SK-N-SH treated with all-trans-retinoic acid at 6 μM for 48 hours (cell line): ENCODE measurements around the gene NKD1.

Experiments
- ATAC-seq: fragments of 200-7000 bp; cut with Tn5 transposase; 3 replicates; pipeline ENCODE4 v1.9.1; 2020; ENCODE audit warnings: mild to moderate bottlenecking, moderate library complexity
- ARNTL ChIP-seq: fragments of 450-650 bp; formaldehyde crosslinking; IDR thresholded peaks from 2 replicates; pipeline ENCODE4 v1.5.0; 2020; ENCODE audit warnings: low read depth, mild to moderate bottlenecking, moderate library complexity, borderline replicate concordance
- BACH2 ChIP-seq: fragments of 250-450 bp; sonication (Bioruptor Pico); IDR thresholded peaks from 2 replicates; pipeline ENCODE4 v1.9.0; 2021; ENCODE audit warnings: mild to moderate bottlenecking, borderline replicate concordance
- CREB5 ChIP-seq: fragments of 250-450 bp; sonication (Bioruptor Pico); IDR thresholded peaks from 2 replicates; pipeline ENCODE4 v1.5.1; 2020; ENCODE audit warnings: low read depth, mild to moderate bottlenecking, moderate library complexity
- CSDC2 ChIP-seq: fragments of 250-450 bp; sonication (Bioruptor Pico); IDR thresholded peaks from 2 replicates; pipeline ENCODE4 v1.5.0; 2020; ENCODE audit warnings: mild to moderate bottlenecking, moderate library complexity
- ISL1 ChIP-seq: fragments of 250-450 bp; sonication (Bioruptor Pico); IDR thresholded peaks from 2 replicates; pipeline ENCODE4 v2.1.2; 2022; ENCODE audit warnings: mild to moderate bottlenecking, moderate library complexity
- PATZ1 ChIP-seq: fragments of 250-450 bp; sonication (Bioruptor Pico); IDR thresholded peaks from 2 replicates; pipeline ENCODE4 v1.8.0; 2020; ENCODE audit warnings: mild to moderate bottlenecking, moderate library complexity, borderline replicate concordance
- POU6F1 ChIP-seq: fragments of 250-450 bp; sonication (Bioruptor Pico); IDR thresholded peaks from 2 replicates; pipeline ENCODE4 v1.8.0; 2021; ENCODE audit warnings: low read depth, mild to moderate bottlenecking, moderate library complexity, borderline replicate concordance
- PPARA ChIP-seq: fragments of 250-450 bp; sonication (Bioruptor Pico); IDR thresholded peaks from 2 replicates; pipeline ENCODE4 v1.5.0; 2020; ENCODE audit warnings: mild to moderate bottlenecking, borderline replicate concordance
- RARB ChIP-seq: fragments of 250-450 bp; sonication (Bioruptor Pico); IDR thresholded peaks from 2 replicates; pipeline ENCODE4 v1.8.0; 2021; ENCODE audit warnings: mild to moderate bottlenecking, moderate library complexity
- SNAI2 ChIP-seq: fragments of 250-450 bp; sonication (Bioruptor Pico); IDR thresholded peaks from 2 replicates; pipeline ENCODE4 v1.5.0; 2020; ENCODE audit warnings: mild to moderate bottlenecking, moderate library complexity
- TCF4 ChIP-seq: fragments of 250-450 bp; sonication (Bioruptor Pico); IDR thresholded peaks from 2 replicates; pipeline ENCODE4 v1.8.0; 2021; ENCODE audit warnings: mild to moderate bottlenecking, moderate library complexity, borderline replicate concordance
- TOX ChIP-seq: fragments of 250-450 bp; sonication (Bioruptor Pico); IDR thresholded peaks from 2 replicates; pipeline ENCODE4 v1.8.0; 2021; ENCODE audit warnings: mild to moderate bottlenecking, moderate library complexity, borderline replicate concordance
- ZC3H10 ChIP-seq: fragments of 250-450 bp; sonication (Bioruptor Pico); IDR thresholded peaks from 2 replicates; pipeline ENCODE4 v1.5.1; 2021; ENCODE audit warnings: mild to moderate bottlenecking, moderate library complexity
- ZFP3 ChIP-seq: fragments of 250-450 bp; sonication (Bioruptor Pico); IDR thresholded peaks from 2 replicates; pipeline ENCODE4 v1.5.0; 2020; ENCODE audit warnings: mild to moderate bottlenecking, moderate library complexity
- ZNF565 ChIP-seq: fragments of 450-650 bp; formaldehyde crosslinking; conservative IDR thresholded peaks from 2 replicates; pipeline ENCODE4 v1.5.0; 2020; ENCODE audit warnings: low read depth, mild to moderate bottlenecking, moderate library complexity
- ZNF70 ChIP-seq: fragments of 450-650 bp; formaldehyde crosslinking; IDR thresholded peaks from 2 replicates; pipeline ENCODE4 v1.5.0; 2020; ENCODE audit warnings: mild to moderate bottlenecking, moderate library complexity
- TF ChIP-seq, protein P1 (sequence below): fragments of 250-450 bp; sonication (Bioruptor Pico); IDR thresholded peaks from 2 replicates; pipeline ENCODE4 v1.5.1; 2021; ENCODE audit warnings: mild to moderate bottlenecking, moderate library complexity
- TF ChIP-seq, protein P2 (sequence below): fragments of 250-450 bp; sonication (Bioruptor Pico); IDR thresholded peaks from 2 replicates; pipeline ENCODE4 v1.5.0; 2020; ENCODE audit warnings: mild to moderate bottlenecking, moderate library complexity

The NKD1 gene

GRCh38 chr16:50500171-50500874 is 47.9 kb upstream of the NKD1 start:
- no peak for TF ChIP-seq PPARA (CRISPR knock-in tag)
- TF ChIP-seq TCF4 (CRISPR knock-in tag): no peak
- TF ChIP-seq CREB5 (CRISPR knock-in tag): no peak
- TF ChIP-seq ZC3H10 (CRISPR knock-in tag): no peak
- TF ChIP-seq POU6F1 (CRISPR knock-in tag): no peak
- TF ChIP-seq SNAI2 (CRISPR knock-in tag): no peak
- TF ChIP-seq BACH2 (CRISPR knock-in tag): no peak
- TF ChIP-seq ISL1 (CRISPR knock-in tag): no peak
- TF ChIP-seq, protein P1, sequence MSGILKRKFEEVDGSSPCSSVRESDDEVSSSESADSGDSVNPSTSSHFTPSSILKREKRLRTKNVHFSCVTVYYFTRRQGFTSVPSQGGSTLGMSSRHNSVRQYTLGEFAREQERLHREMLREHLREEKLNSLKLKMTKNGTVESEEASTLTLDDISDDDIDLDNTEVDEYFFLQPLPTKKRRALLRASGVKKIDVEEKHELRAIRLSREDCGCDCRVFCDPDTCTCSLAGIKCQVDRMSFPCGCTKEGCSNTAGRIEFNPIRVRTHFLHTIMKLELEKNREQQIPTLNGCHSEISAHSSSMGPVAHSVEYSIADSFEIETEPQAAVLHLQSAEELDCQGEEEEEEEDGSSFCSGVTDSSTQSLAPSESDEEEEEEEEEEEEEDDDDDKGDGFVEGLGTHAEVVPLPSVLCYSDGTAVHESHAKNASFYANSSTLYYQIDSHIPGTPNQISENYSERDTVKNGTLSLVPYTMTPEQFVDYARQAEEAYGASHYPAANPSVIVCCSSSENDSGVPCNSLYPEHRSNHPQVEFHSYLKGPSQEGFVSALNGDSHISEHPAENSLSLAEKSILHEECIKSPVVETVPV (CRISPR knock-in tag): no peak
- no peak for TF ChIP-seq ZNF70
- TF ChIP-seq ZNF565 (CRISPR knock-in tag): no peak
- TF ChIP-seq TOX (CRISPR knock-in tag): no peak
- no peak for TF ChIP-seq CSDC2 (CRISPR knock-in tag)
- TF ChIP-seq, protein P2, sequence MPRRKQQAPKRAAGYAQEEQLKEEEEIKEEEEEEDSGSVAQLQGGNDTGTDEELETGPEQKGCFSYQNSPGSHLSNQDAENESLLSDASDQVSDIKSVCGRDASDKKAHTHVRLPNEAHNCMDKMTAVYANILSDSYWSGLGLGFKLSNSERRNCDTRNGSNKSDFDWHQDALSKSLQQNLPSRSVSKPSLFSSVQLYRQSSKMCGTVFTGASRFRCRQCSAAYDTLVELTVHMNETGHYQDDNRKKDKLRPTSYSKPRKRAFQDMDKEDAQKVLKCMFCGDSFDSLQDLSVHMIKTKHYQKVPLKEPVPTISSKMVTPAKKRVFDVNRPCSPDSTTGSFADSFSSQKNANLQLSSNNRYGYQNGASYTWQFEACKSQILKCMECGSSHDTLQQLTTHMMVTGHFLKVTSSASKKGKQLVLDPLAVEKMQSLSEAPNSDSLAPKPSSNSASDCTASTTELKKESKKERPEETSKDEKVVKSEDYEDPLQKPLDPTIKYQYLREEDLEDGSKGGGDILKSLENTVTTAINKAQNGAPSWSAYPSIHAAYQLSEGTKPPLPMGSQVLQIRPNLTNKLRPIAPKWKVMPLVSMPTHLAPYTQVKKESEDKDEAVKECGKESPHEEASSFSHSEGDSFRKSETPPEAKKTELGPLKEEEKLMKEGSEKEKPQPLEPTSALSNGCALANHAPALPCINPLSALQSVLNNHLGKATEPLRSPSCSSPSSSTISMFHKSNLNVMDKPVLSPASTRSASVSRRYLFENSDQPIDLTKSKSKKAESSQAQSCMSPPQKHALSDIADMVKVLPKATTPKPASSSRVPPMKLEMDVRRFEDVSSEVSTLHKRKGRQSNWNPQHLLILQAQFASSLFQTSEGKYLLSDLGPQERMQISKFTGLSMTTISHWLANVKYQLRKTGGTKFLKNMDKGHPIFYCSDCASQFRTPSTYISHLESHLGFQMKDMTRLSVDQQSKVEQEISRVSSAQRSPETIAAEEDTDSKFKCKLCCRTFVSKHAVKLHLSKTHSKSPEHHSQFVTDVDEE (CRISPR knock-in tag): no peak

GRCh38 chr16:50501251-50501650 is 46.9 kb upstream of the NKD1 start:
- TF ChIP-seq ZNF70 (no peak), ZFP3 (CRISPR knock-in tag) (no peak)
- ATAC-seq: no peak

More at GRCh38 chr16:50500171-50500874, 47.9 kb upstream of the NKD1 start:
- no peak for ATAC-seq

- no peak for ATAC-seq
- TF ChIP-seq PATZ1 (CRISPR knock-in tag) (no peak), ARNTL (CRISPR knock-in tag) (no peak), TCF4 (CRISPR knock-in tag) (no peak), CSDC2 (CRISPR knock-in tag) (no peak), ISL1 (CRISPR knock-in tag) (no peak), CREB5 (CRISPR knock-in tag) (no peak), RARB (CRISPR knock-in tag) (no peak)
- TF ChIP-seq, protein P1 (CRISPR knock-in tag): no peak
Measured at GRCh38 chr16:50501986-50502615, 46.1 kb upstream of the NKD1 start.
